Heart left ventricle (tissue), 16 donors: Measurements from ENCODE around the gene RACK1. TPM values are rescaled to one million over a fixed set of nuclear protein-coding genes. Genes with fewer than 3 reads are reported as not detected.
A peak's percentile ranks its signal among the peaks of the same experiment; 100 is the strongest.
"Not testable (repeated sequence)": the region's sequence is repeated elsewhere in the genome, so short reads cannot be mapped to it uniquely, and the experiment has no call there.

Source experiments
- ATAC-seq, 4 donors: fragments of 200-7000 bp; cut with Tn5 transposase; one replicate each; pipeline ENCODE4 v1.9.1; 2020 to 2022; ENCODE audit warnings: moderate library complexity in 4 of 4, mild to moderate bottlenecking in 3 of 4, moderate number of reproducible peaks in 1 of 4
- DNase-seq, 5 donors: peaks; one replicate each; pipeline ENCODE4 v3.0.0-alpha.2; 2020
- H3K27ac ChIP-seq, 12 donors: fragments of 200-600 bp; sonication (generic) in 4 of 12; one replicate each; pipeline versions ENCODE4 v1.5.0 to v1.8.0; 2016 to 2022; ENCODE audit warnings: mild to moderate bottlenecking in 2 of 12
- H3K27me3 ChIP-seq, 9 donors: fragments of 200-600 bp; sonication (generic) in 2 of 9; one replicate each; pipeline versions ENCODE4 v1.5.1 to v1.8.0; 2016 to 2022; ENCODE audit warnings: mild to moderate bottlenecking in 3 of 9
- H3K36me3 ChIP-seq, 9 donors: fragments of 200-600 bp; sonication (generic) in 2 of 9; one replicate each; pipeline versions ENCODE4 v1.5.0 to v1.8.0; 2018 to 2022; ENCODE audit warnings: mild to moderate bottlenecking in 2 of 9
- H3K4me1 ChIP-seq, 12 donors: fragments of 200-600 bp; sonication (generic) in 4 of 12; one replicate each; pipeline versions ENCODE4 v1.5.0 to v1.8.0; 2016 to 2022; ENCODE audit warnings: mild to moderate bottlenecking in 3 of 12
- H3K4me3 ChIP-seq, 12 donors: fragments of 200-600 bp; sonication (generic) in 4 of 12; one replicate each; pipeline versions ENCODE4 v1.5.0 to v1.8.0; 2017 to 2022; ENCODE audit warnings: mild to moderate bottlenecking in 9 of 12, moderate library complexity in 4 of 12
- H3K9me3 ChIP-seq, 12 donors: fragments of 200-600 bp; sonication (generic) in 4 of 12; one replicate each; pipeline versions ENCODE4 v1.5.0 to v1.8.0; 2016 to 2022; ENCODE audit warnings: mild to moderate bottlenecking in 1 of 12
- CTCF ChIP-seq, 12 donors: fragments of 200-600 bp; sonication (generic) in 4 of 12; IDR thresholded peaks; one replicate each; pipeline versions ENCODE4 v1.5.0 to v1.8.0; 2018 to 2022; ENCODE audit warnings: antibody characterized with exemption in 12 of 12, mild to moderate bottlenecking in 5 of 12
- POLR2A ChIP-seq, 2 donors: fragments of 450-650 bp; IDR thresholded peaks; one replicate each; pipeline ENCODE4 v1.6.1; 2017; ENCODE audit warnings: antibody characterized with exemption in 2 of 2, mild to moderate bottlenecking in 2 of 2, moderate library complexity in 2 of 2
- WGBS, 4 donors: extraction: QIAGEN DNeasy Blood & Tissue Kit in 2 of 4; methylation state at CpG; one replicate each; pipeline versions ENCODE4 v1.1.5 to v1.1.7; 2013 to 2018; 5-methylcytosine and 5-hydroxymethylcytosine counted together
- intact Hi-C, 10 donors: fragments of 100-400 bp; cut with DNase I; formaldehyde crosslinking; loops; one replicate each; pipeline versions ENCODE4 v1.11.1 to v1.14.2; 2022
- polyA plus RNA-seq, 2 donors: library from polyadenylated mRNA; stranded (reverse); fragments of 200-250 nt; gene quantifications; one replicate each; pipeline ENCODE4 v1.2.3, GENCODE V29; 2013
- total RNA-seq, 9 donors: library from RNA; depleted of rRNA in 2 of 9; stranded (reverse); fragments of >200 nt in 2 of 9; fragmentation: NEBNext Ultra II Directional in 3 of 9; extraction: Animal tissue kit (Norgen Biotek cat#: 25700) in 3 of 9; gene quantifications; one replicate each; pipeline versions ENCODE4 v1.1.0 to v1.2.4, GENCODE V29; 2016 to 2023
- donor health status: ischemic (EF 13 %, LVEDD 7.1; RV severe dilation, severe dysfunction).
- donor health status: healthy with polysubstance abuse.
- donor health status: DM: no; HTN: yes; CAD: no.
- donor health status: DM: no; HTN: no; CAD: no.
- donor health status: ischemic (EF 25% LVEDD 6.9; RV normal size, moderate dysfunction).
- donor health status: ischemic (EF 25% LVEDD 5.7; RV mildly dilated, moderate dysfunction).
- donor health status: healthy.
- donor health status: DM: yes; HTN: yes; CAD: no.
- donor health status: ischemic (EF 35%, LVEDD 5.7; RV mildly dilated, moderate dysfunction).
- donor health status: nonischemic (EF 11% LVEDD 7.7; RV severe dilation, severe dysfunction).
- donor health status: DM: yes; HTN: yes; CAD: no.
- donor health status: PGD.
- donor health status: ischemic (EF 29% LVEDD 5.4; RV normal size, mild dysfunction).
- donor health status: nonischemic (EF 23%, LVEDD 6.1; RV moderate dilation, normal function).

RACK1 gene
- total and polyA plus RNA-seq, 11 donors, result 560 to 2,287 (median 862) TPM

- H3K27me3 ChIP-seq, result no peaks in the 10 kb centered on the region
- H3K4me3 ChIP-seq, result no peak overlapping the region
- no peaks in the 10 kb centered on the region for H3K9me3 ChIP-seq
- WGBS, 4 donors, result 42 to 50% (median 46%) methylated on average over 7 of the region's 7 CpGs
- TF ChIP-seq CTCF (IDR thresholded peaks at IDR 0.05), result no peak
- TF ChIP-seq POLR2A (IDR thresholded peaks at IDR 0.05), result no peak
- no peak for DNase-seq
- H3K36me3 ChIP-seq, result no peaks in the 10 kb centered on the region
- peaks cover under 1 to 28% (median 16%) of the 10 kb centered on the region in 12 donors for H3K4me1 ChIP-seq
- no peak for ATAC-seq
- intact Hi-C loops, result no loop called here
- H3K27ac ChIP-seq, result peak overlapping the region in 1 of 12 donors; percentile 25
These were observed 32.5 kb downstream of the RACK1 start for GRCh38 chr5:181211208-181211607.

- ATAC-seq, DNase-seq, intact Hi-C loops, H3K4me3 ChIP-seq, H3K9me3 ChIP-seq, H3K27me3 ChIP-seq, H3K27ac ChIP-seq, H3K36me3 ChIP-seq: not testable (repeated sequence)
- H3K4me1 ChIP-seq, result peaks cover 4 to 29% (median 21%) of the 10 kb centered on the region in 12 donors
- 76 to 86% (median 84%) methylated on average over 17 of the region's 17 CpGs for WGBS, 4 donors
These were observed 33.0 kb downstream of the RACK1 start for GRCh38 chr5:181210698-181211097.

- H3K36me3 ChIP-seq, H3K9me3 ChIP-seq, H3K27me3 ChIP-seq, intact Hi-C loops, ATAC-seq, H3K4me3 ChIP-seq, H3K27ac ChIP-seq, DNase-seq: not testable (repeated sequence)
- WGBS, 4 donors, result 81 to 90% (median 86%) methylated on average over 11 of the region's 11 CpGs
- H3K4me1 ChIP-seq, result peaks cover 4 to 34% (median 22%) of the 10 kb centered on the region in 12 donors
These were observed 33.6 kb downstream of the RACK1 start for GRCh38 chr5:181210148-181210547.

- not testable (repeated sequence) for DNase-seq, H3K27ac ChIP-seq, H3K9me3 ChIP-seq, H3K36me3 ChIP-seq, ATAC-seq, H3K27me3 ChIP-seq, H3K4me3 ChIP-seq
- H3K4me1 ChIP-seq, result peaks cover 4 to 43% (median 23%) of the 10 kb centered on the region in 12 donors
- 86 to 91% (median 89%) methylated on average over 24 of the region's 24 CpGs for WGBS, 4 donors
- intact Hi-C loops, result loop anchor here in 1 of 10 donors (5.0 kb wide), 1 partner anchor 33 kb away; the partner anchor contains the start of gene RACK1
These were observed 34.7 kb downstream of the RACK1 start for GRCh38 chr5:181209006-181209405.

GRCh38 chr5:181207960-181208253 is 35.8 kb downstream of the RACK1 start:
- peak overlapping the region in 9 of 12 donors; percentile 61 to 77 (median 71) for H3K4me3 ChIP-seq
- peaks cover 0 to 3% (median 0%) of the 10 kb centered on the region in 9 donors for H3K27me3 ChIP-seq
- intact Hi-C loops, result loop anchor here in 7 of 10 donors (1.0 to 5.0 kb wide), 6 partner anchors 10 to 34 kb away; partner anchors contain the start of genes TRIM41 (in 3 of the 7) and RACK1 (in 1 of the 7)
- ATAC-seq (no peak), DNase-seq (no peak)
- no peaks in the 10 kb centered on the region for H3K9me3 ChIP-seq
- 41 to 52% (median 47%) methylated on average over 3 of the region's 3 CpGs for WGBS, 4 donors
- peaks cover 4 to 49% (median 24%) of the 10 kb centered on the region in 12 donors for H3K4me1 ChIP-seq
- no peaks in the 10 kb centered on the region for H3K36me3 ChIP-seq
- peak overlapping the region in 7 of 12 donors; percentile 76 to 90 (median 82) for H3K27ac ChIP-seq
- TF ChIP-seq POLR2A (IDR thresholded peaks at IDR 0.05) (no peak), CTCF (IDR thresholded peaks at IDR 0.05) (no peak)
